ENCODE measurements around the gene SLIT3. TPM values are rescaled to one million over a fixed set of nuclear protein-coding genes. Genes with fewer than 3 reads are reported as not detected.

SLIT3 gene
- total and polyA plus RNA-seq, 2 experiments from 2014 or later: 0.59 to 0.71 TPM

- no peaks in the 10 kb centered on the region for H3K36me3 Mint-ChIP-seq (ENCODE audit: low read depth)
Measured at GRCh38 chr5:168978015-168978414, 322.9 kb downstream of the SLIT3 start.

More at GRCh38 chr5:168978015-168978414, 322.9 kb downstream of the SLIT3 start:
- no peaks in the 10 kb centered on the region for H3K9me2 ChIP-seq (ENCODE audit: insufficient read depth)
- no peaks in the 10 kb centered on the region for H3F3A ChIP-seq (replicated peaks; ENCODE audit: low read depth)
- H3K27me3 ChIP-seq (ENCODE audit: insufficient read depth): no peaks in the 10 kb centered on the region
- H3K27ac ChIP-seq (ENCODE audit: low read depth): no peak overlapping the region
- no peaks in the 10 kb centered on the region for H3K79me2 ChIP-seq (replicated peaks; ENCODE audit: insufficient read depth)
- no peak overlapping the region for H3K4me3 ChIP-seq
- no peak overlapping the region for H3K4me2 ChIP-seq
- ATAC-seq (no peak), DNase-seq (ENCODE audit: low spot score) (no peak)
- no peak overlapping the region for H2AFZ ChIP-seq
- no peaks in the 10 kb centered on the region for H3K36me3 ChIP-seq (ENCODE audit: insufficient read depth)
- Mint-ChIP-seq H3K4me1 (peaks cover 27% of the 10 kb centered on the region), H3K4me3 (no peak overlapping the region), H3K27me3 (ENCODE audit: insufficient read depth, low read depth, poor library complexity) (peaks cover 2% of the 10 kb centered on the region), H3K27ac (no peak overlapping the region), H3K9me3 (no peaks in the 10 kb centered on the region)
- TF ChIP-seq EZH2phosphoT487 (IDR thresholded peaks at IDR 0.05; ENCODE audit: unreplicated experiment) (no peak), JUNB (IDR thresholded peaks at IDR 0.05; ENCODE audit: unreplicated experiment) (no peak), ZNF114 (CRISPR knock-in tag; IDR thresholded peaks at IDR 0.05) (no peak), ZNF462 (CRISPR knock-in tag; IDR thresholded peaks at IDR 0.05) (no peak), POLR2AphosphoS5 (IDR thresholded peaks at IDR 0.05; ENCODE audit: low read depth) (no peak), REST (IDR thresholded peaks at IDR 0.05; ENCODE audit: unreplicated experiment) (no peak), ZNF331 (CRISPR knock-in tag; IDR thresholded peaks at IDR 0.05; ENCODE audit: low read depth) (no peak)
- no peaks in the 10 kb centered on the region for H4K20me1 ChIP-seq (replicated peaks; ENCODE audit: insufficient read depth)
- peaks cover 21% of the 10 kb centered on the region for H3K4me1 ChIP-seq (ENCODE audit: insufficient read depth)

Measured in GM23338 (cell line).